Measurements from ENCODE around the gene CDC34.
A peak's percentile ranks its signal among the peaks of the same experiment; 100 is the strongest.
"Not testable (repeated sequence)": the region's sequence is repeated elsewhere in the genome, so short reads cannot be mapped to it uniquely, and the experiment has no call there.

CDC34 gene

GRCh38 chr19:581399-582111, 50.0 kb downstream of the CDC34 start:
- no peak for DNase-seq
- no peak overlapping the region for H3K4me3 Mint-ChIP-seq
- no peaks in the 10 kb centered on the region for H3K27me3 Mint-ChIP-seq
- no peak for ATAC-seq (replicated peaks)
- peaks cover 37% of the 10 kb centered on the region for H3K36me3 Mint-ChIP-seq (ENCODE audit: insufficient read depth)
- H3K9me3 Mint-ChIP-seq, result no peaks in the 10 kb centered on the region
- no peak overlapping the region for H3K27ac Mint-ChIP-seq
- peaks cover 8 to 10% of the 10 kb centered on the region in 2 donors for H3K4me1 Mint-ChIP-seq (ENCODE audit: low read depth in 2 of 2)

GRCh38 chr19:582497-583197, 51.1 kb downstream of the CDC34 start:
- Mint-ChIP-seq H3K4me1 (ENCODE audit: low read depth in 2 of 2) (peaks cover 7 to 8% of the 10 kb centered on the region in 2 donors), H3K4me3 (no peak overlapping the region), H3K9me3 (no peaks in the 10 kb centered on the region), H3K36me3 (ENCODE audit: insufficient read depth) (peaks cover 37% of the 10 kb centered on the region), H3K27me3 (no peaks in the 10 kb centered on the region), H3K27ac (peak overlapping the region in 1 of 2 donors; percentile 49)
- no peak for ATAC-seq (replicated peaks)
- DNase-seq, result no peak

GRCh38 chr19:583198-583967, 51.8 kb downstream of the CDC34 start:
- Mint-ChIP-seq H3K27ac (peak overlapping the region; percentile 49 to 75), H3K4me3 (peak overlapping the region in 1 of 2 donors; percentile 44), H3K27me3 (peaks cover 0 to 7% of the 10 kb centered on the region in 2 donors), H3K4me1 (ENCODE audit: low read depth in 2 of 2) (peaks cover 6 to 7% of the 10 kb centered on the region in 2 donors), H3K9me3 (no peaks in the 10 kb centered on the region), H3K36me3 (ENCODE audit: insufficient read depth) (peaks cover 35% of the 10 kb centered on the region)
- DNase-seq, result no peak
- ATAC-seq (replicated peaks), result no peak

- H3K36me3 Mint-ChIP-seq (ENCODE audit: insufficient read depth), result peaks cover 32% of the 10 kb centered on the region
- peak overlapping the region in 1 of 2 donors; percentile 75 for H3K27ac Mint-ChIP-seq
- H3K4me3 Mint-ChIP-seq, result peak overlapping the region; percentile 2 to 44
- H3K27me3 Mint-ChIP-seq, result peaks cover 0 to 11% of the 10 kb centered on the region in 2 donors
- DNase-seq (no peak), ATAC-seq (replicated peaks) (no peak)
- H3K9me3 Mint-ChIP-seq, result no peaks in the 10 kb centered on the region
- H3K4me1 Mint-ChIP-seq (ENCODE audit: low read depth in 2 of 2), result peaks cover 4 to 7% of the 10 kb centered on the region in 2 donors
Measured at GRCh38 chr19:583968-584239, 52.3 kb downstream of the CDC34 start.

GRCh38 chr19:584240-585001, 52.9 kb downstream of the CDC34 start:
- peaks cover 0 to 11% of the 10 kb centered on the region in 2 donors for H3K27me3 Mint-ChIP-seq
- H3K4me3 Mint-ChIP-seq, result peak overlapping the region; percentile 2 to 44
- H3K9me3 Mint-ChIP-seq, result no peaks in the 10 kb centered on the region
- H3K27ac Mint-ChIP-seq, result peak overlapping the region in 1 of 2 donors; percentile 75
- peak; percentile 74 for ATAC-seq (replicated peaks)
- peaks cover 29% of the 10 kb centered on the region for H3K36me3 Mint-ChIP-seq (ENCODE audit: insufficient read depth)
- H3K4me1 Mint-ChIP-seq (ENCODE audit: low read depth in 2 of 2), result peaks cover 4 to 10% of the 10 kb centered on the region in 2 donors
- peak; percentile 62 to 70 (median 63) for DNase-seq

DNA sequence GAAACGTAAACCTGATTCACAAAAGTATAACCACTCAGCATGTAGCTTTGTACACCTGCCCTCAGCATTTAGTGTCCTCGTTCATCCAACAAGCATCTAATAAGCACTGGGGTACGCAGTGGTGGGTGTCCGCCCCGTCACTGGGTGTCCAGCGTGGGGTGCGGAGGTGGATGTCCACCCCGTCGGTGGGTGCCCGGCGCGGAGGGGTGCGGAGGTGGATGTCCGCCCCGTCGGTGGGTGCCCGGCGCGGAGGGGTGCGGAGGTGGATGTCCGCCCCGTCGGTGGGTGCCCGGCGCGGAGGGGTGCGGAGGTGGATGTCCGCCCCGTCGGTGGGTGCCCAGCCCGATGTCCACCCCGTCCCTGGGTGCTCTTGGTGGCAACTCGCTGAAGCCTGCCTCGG, 53.6 kb downstream of the CDC34 start:
- not testable (repeated sequence) for H3K4me3 Mint-ChIP-seq; H3K9me3 Mint-ChIP-seq; H3K4me1 Mint-ChIP-seq (ENCODE audit: low read depth in 2 of 2); H3K27ac Mint-ChIP-seq; DNase-seq; ATAC-seq (replicated peaks)
- Mint-ChIP-seq H3K27me3 (peaks cover 0 to 11% of the 10 kb centered on the region in 2 donors), H3K36me3 (ENCODE audit: insufficient read depth) (peaks cover 25% of the 10 kb centered on the region)

GRCh38 chr19:585551-586110, 54.1 kb downstream of the CDC34 start:
- peaks cover 0 to 11% of the 10 kb centered on the region in 2 donors for H3K27me3 Mint-ChIP-seq
- no peak for DNase-seq
- peaks cover 4 to 12% of the 10 kb centered on the region in 2 donors for H3K4me1 Mint-ChIP-seq (ENCODE audit: low read depth in 2 of 2)
- no peaks in the 10 kb centered on the region for H3K9me3 Mint-ChIP-seq
- H3K27ac Mint-ChIP-seq, result no peak overlapping the region
- peaks cover 20% of the 10 kb centered on the region for H3K36me3 Mint-ChIP-seq (ENCODE audit: insufficient read depth)
- H3K4me3 Mint-ChIP-seq, result no peak overlapping the region
- ATAC-seq (replicated peaks), result no peak

GRCh38 chr19:588093-588740, 56.7 kb downstream of the CDC34 start:
- Mint-ChIP-seq H3K9me3 (no peaks in the 10 kb centered on the region), H3K27ac (no peak overlapping the region), H3K4me1 (ENCODE audit: low read depth in 2 of 2) (peaks cover 4 to 12% of the 10 kb centered on the region in 2 donors), H3K4me3 (peak overlapping the region; percentile 45 to 59), H3K36me3 (ENCODE audit: insufficient read depth) (peaks cover 14% of the 10 kb centered on the region), H3K27me3 (peaks cover 0 to 11% of the 10 kb centered on the region in 2 donors)
- peak; percentile 63 for ATAC-seq (replicated peaks)
- DNase-seq, result peak; percentile 53 to 58 (median 55)

DNA sequence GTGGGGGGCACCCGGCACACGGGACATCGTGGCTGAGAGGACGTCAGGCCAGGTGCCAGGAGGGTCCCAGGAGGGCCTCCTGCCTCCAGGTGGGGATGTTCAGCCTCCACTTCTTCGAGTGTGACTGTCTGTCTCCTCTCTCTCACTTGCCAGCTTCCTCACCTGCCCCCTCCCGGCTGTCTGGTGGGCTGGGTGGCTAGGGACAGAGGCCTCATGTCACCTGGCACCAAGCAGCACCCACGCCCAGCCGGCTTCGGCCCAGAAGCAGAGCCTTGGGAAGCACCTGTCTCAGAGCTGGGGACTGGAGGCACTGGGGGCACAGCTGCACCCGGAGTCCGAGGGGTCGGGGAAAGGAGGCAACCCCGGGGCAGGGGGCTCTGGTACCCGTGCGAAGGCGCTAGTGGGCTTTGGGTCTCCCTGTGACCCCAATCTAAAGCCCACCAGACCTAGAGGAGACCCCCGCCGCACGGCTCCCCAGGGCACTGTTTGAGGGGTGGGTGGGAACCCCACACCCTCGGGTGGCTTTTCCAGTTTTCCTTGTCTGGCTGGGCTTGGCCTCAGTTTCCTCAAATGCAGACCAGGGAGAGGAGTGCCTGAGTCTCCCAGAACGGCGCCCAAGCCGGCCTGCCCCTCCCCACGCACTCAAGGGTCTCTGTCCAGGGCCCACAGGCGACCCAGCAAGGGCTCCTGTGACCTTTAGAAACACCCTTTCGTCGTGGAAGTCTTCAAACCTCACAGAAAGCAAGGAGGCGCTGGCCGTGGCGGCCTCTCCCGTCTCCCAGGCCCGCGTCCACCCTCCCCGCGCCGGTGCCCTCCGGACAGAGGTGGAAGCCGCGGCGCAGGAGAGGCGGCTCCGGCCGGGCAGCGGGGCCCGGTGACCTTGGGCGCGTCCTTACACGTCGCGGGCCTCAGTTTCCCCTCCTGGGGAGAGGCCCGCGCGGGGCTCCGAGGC, 57.5 kb downstream of the CDC34 start:
- H3K27ac Mint-ChIP-seq, result no peak overlapping the region
- ATAC-seq (replicated peaks), result no peak
- H3K4me1 Mint-ChIP-seq (ENCODE audit: low read depth in 2 of 2), result peaks cover under 1 to 7% of the 10 kb centered on the region in 2 donors
- peaks cover 0 to 11% of the 10 kb centered on the region in 2 donors for H3K27me3 Mint-ChIP-seq
- no peak for DNase-seq
- no peaks in the 10 kb centered on the region for H3K9me3 Mint-ChIP-seq
- peak overlapping the region; percentile 45 to 59 for H3K4me3 Mint-ChIP-seq
- H3K36me3 Mint-ChIP-seq (ENCODE audit: insufficient read depth), result peaks cover 8% of the 10 kb centered on the region

- peak within 1 kb of the TSS; percentile 59 to 61 for H3K4me3 Mint-ChIP-seq
Measured at GRCh38 chr19:589693-590395, 58.3 kb downstream of the CDC34 start, which contains the start of gene HCN2. TSS of gene HCN2 (plus strand) at chr19:589881. CDS start at chr19:589946, 65 bp downstream.

GRCh38 chr19:590396-590745, 58.8 kb downstream of the CDC34 start:
- H3K9me3 Mint-ChIP-seq, result no peaks in the 10 kb centered on the region
- H3K27ac Mint-ChIP-seq, result no peak overlapping the region
- DNase-seq (peak in 1 of 3 experiments; percentile 31), ATAC-seq (replicated peaks) (peak; percentile 48)
- peak overlapping the region; percentile 45 to 61 for H3K4me3 Mint-ChIP-seq
- no peaks in the 10 kb centered on the region for H3K36me3 Mint-ChIP-seq (ENCODE audit: insufficient read depth)
- peaks cover 0 to 7% of the 10 kb centered on the region in 2 donors for H3K4me1 Mint-ChIP-seq (ENCODE audit: low read depth in 2 of 2)
- peaks cover 0 to 11% of the 10 kb centered on the region in 2 donors for H3K27me3 Mint-ChIP-seq

More at GRCh38 chr19:589693-590395, 58.3 kb downstream of the CDC34 start, which contains the start of gene HCN2:
- Mint-ChIP-seq H3K9me3 (no peaks in the 10 kb centered on the region), H3K27ac (no peak within 1 kb of the TSS), H3K4me1 (ENCODE audit: low read depth in 2 of 2) (peaks cover 0 to 7% of the 10 kb centered on the region in 2 donors), H3K27me3 (peaks cover 0 to 11% of the 10 kb centered on the region in 2 donors), H3K36me3 (ENCODE audit: insufficient read depth) (peaks cover 4% of the 10 kb centered on the region)
- DNase-seq (no peak), ATAC-seq (replicated peaks) (peak; percentile 18)
